Measurements from ENCODE around the gene PAX7.
"Not testable (repeated sequence)": the region's sequence is repeated elsewhere in the genome, so short reads cannot be mapped to it uniquely, and the experiment has no call there.

PAX7 gene

GRCh38 chr1:18666317-18666920 lies 35.8 kb downstream of the PAX7 start:
- no peak for DNase-seq

- no peak for DNase-seq
Observed at GRCh38 chr1:18667333-18667732, 36.7 kb downstream of the PAX7 start.

GRCh38 chr1:18668046-18668445 lies 37.4 kb downstream of the PAX7 start:
- no peak for DNase-seq

GRCh38 chr1:18668750-18669404 lies 38.2 kb downstream of the PAX7 start:
- no peak for DNase-seq

- no peak for DNase-seq
Observed at GRCh38 chr1:18670121-18670867, 39.6 kb downstream of the PAX7 start.

GRCh38 chr1:18670868-18671225 lies 40.2 kb downstream of the PAX7 start:
- DNase-seq: no peak

GRCh38 chr1:18673976-18674375 lies 43.3 kb downstream of the PAX7 start:
- DNase-seq: no peak

GRCh38 chr1:18676332-18676781 lies 45.7 kb downstream of the PAX7 start:
- DNase-seq: no peak

- peak; percentile 59 for DNase-seq
Observed at GRCh38 chr1:18681423-18681835, 50.8 kb downstream of the PAX7 start.

- no peak for DNase-seq
Observed at GRCh38 chr1:18682375-18682774, 51.7 kb downstream of the PAX7 start.

GRCh38 chr1:18684303-18684702 lies 53.7 kb downstream of the PAX7 start:
- no peak for DNase-seq

GRCh38 chr1:18686540-18686939 lies 55.9 kb downstream of the PAX7 start:
- no peak for DNase-seq

GRCh38 chr1:18687273-18687672 lies 56.6 kb downstream of the PAX7 start:
- no peak for DNase-seq

GRCh38 chr1:18691648-18692047 lies 61.0 kb downstream of the PAX7 start:
- DNase-seq: no peak

- no peak for DNase-seq
Observed at GRCh38 chr1:18693256-18694098, 62.8 kb downstream of the PAX7 start.

- not testable (repeated sequence) for DNase-seq
Observed at GRCh38 chr1:18694289-18694688, 63.6 kb downstream of the PAX7 start.

- DNase-seq: no peak
Observed at GRCh38 chr1:18697541-18697940, 66.9 kb downstream of the PAX7 start.

- no peak for DNase-seq
Observed at GRCh38 chr1:18700530-18700929, 69.9 kb downstream of the PAX7 start.

- no peak for DNase-seq
Observed at GRCh38 chr1:18701183-18701582, 70.5 kb downstream of the PAX7 start.

- no peak for DNase-seq
Observed at GRCh38 chr1:18703041-18703621, 72.5 kb downstream of the PAX7 start.

GRCh38 chr1:18705811-18706210 lies 75.2 kb downstream of the PAX7 start:
- no peak for DNase-seq

GRCh38 chr1:18707696-18708257 lies 77.1 kb downstream of the PAX7 start:
- DNase-seq: no peak

GRCh38 chr1:18710002-18710401 lies 79.4 kb downstream of the PAX7 start:
- DNase-seq: no peak
